Fibroblast of pulmonary artery (primary cell): ENCODE data around the gene HOXD3.

ENCODE experiments used
- DNase-seq: peaks from one replicate; pipeline ENCODE4 v3.0.0-alpha.2; 2010; ENCODE audit warnings: low read depth
- H3K4me3 ChIP-seq: replicated peaks from 2 replicates; pipeline ENCODE4 v1.5.1; 2011; ENCODE audit warnings: low read depth, mild to moderate bottlenecking, control low read depth, low read length, moderate library complexity
- TF ChIP-seq, protein P1 (sequence below): IDR thresholded peaks from 2 replicates; pipeline ENCODE4 v1.5.1; 2011; ENCODE audit warnings: mild to moderate bottlenecking, control low read depth, low read length, inconsistent platforms; ENCODE audit errors: missing control alignments

The HOXD3 gene

DNA sequence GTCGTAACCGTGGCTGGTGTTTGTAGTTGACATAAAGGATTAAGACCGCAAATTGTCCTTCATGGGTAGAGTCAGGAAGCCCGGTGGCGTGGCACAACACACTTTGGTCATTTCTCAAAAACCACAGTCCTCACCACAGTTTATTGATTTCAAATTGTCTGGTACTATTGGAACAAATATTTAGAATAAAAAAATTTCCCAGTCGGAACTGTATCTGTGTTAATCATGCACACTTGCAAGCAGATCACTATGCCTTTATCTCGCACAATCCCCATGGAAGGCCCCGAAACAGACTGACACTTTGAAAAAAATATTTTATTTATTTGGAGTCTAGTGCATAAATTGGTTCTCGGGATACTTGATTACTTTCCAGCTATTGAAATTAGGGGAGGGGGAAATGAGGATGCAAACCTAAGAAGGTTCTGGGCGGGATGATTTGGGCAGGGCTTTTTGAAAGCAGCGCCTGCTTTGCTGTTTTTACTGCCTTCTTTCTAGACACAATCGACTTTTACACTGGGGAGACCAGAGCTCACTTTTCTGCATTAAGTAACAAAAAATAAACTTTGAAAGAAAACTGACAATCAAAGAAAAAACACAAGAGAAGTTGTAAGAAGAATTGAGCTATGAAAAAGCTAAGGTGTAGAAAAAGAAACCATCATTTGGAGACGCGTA, 15.9 kb downstream of the HOXD3 start:
- H3K4me3 ChIP-seq: no peak overlapping the region
- DNase-seq: no peak
- TF ChIP-seq, protein P1, sequence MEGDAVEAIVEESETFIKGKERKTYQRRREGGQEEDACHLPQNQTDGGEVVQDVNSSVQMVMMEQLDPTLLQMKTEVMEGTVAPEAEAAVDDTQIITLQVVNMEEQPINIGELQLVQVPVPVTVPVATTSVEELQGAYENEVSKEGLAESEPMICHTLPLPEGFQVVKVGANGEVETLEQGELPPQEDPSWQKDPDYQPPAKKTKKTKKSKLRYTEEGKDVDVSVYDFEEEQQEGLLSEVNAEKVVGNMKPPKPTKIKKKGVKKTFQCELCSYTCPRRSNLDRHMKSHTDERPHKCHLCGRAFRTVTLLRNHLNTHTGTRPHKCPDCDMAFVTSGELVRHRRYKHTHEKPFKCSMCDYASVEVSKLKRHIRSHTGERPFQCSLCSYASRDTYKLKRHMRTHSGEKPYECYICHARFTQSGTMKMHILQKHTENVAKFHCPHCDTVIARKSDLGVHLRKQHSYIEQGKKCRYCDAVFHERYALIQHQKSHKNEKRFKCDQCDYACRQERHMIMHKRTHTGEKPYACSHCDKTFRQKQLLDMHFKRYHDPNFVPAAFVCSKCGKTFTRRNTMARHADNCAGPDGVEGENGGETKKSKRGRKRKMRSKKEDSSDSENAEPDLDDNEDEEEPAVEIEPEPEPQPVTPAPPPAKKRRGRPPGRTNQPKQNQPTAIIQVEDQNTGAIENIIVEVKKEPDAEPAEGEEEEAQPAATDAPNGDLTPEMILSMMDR: no peak

DNA sequence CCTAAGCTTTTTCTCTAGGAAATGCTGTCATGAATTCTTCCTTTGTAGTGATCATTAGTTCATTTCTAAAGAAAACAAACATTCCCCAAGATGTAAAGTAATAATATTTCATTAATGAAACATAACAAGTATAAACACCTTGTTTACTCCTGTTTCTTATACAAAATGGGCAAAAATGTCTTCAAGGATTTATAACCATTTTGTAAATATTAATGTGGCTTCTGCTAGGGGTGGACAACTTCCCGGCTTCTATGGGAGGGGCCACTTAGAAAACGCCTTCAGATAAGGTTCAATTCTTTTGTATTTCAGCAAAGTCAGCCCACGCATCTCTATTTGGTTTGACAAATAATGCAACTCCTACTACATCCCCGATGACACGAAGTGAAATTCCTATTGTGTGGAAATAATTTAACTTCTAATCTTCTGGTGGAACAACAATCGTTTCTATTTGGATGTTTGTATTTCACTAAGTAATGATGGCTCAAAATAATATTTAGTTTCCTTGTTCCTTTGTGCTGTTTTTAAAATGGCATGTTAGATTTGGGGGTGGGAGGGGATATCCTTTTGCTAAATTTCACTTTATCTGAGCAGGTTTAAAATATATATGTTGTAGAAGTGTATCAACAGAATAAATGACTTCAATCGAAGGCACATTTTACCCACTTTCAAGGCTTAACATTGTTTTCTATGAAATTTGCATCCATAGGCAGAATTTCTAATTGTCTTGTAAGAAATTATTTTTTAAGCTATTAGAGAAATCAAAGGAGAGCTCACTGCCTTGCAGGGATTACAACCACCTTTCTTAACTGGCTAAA, 16.7 kb downstream of the HOXD3 start:
- no peak for DNase-seq
- H3K4me3 ChIP-seq: no peak overlapping the region
- TF ChIP-seq, protein P1: no peak

DNA sequence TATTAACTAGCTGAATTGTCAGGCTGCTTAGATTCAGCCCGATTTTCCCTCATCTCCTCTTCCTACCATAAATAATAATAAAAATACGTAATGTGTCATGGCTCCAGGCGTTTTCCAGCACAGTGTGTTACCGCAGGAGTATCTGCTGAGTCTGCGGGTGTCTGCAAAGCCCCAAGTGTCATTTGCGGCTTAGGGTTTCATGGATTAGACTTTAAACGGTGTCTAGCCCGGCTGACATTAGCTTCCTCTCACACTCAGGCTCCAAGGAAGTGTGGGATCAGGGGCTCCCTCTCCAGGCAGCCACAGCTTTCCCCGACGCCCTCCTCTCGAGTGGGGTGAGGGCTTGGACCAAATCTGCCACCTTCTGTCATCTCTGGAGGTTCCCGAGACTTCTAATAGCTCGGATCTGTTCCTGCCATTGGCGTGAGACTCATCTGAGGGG, 17.3 kb downstream of the HOXD3 start:
- no peak for DNase-seq
- TF ChIP-seq, protein P1: no peak

DNA sequence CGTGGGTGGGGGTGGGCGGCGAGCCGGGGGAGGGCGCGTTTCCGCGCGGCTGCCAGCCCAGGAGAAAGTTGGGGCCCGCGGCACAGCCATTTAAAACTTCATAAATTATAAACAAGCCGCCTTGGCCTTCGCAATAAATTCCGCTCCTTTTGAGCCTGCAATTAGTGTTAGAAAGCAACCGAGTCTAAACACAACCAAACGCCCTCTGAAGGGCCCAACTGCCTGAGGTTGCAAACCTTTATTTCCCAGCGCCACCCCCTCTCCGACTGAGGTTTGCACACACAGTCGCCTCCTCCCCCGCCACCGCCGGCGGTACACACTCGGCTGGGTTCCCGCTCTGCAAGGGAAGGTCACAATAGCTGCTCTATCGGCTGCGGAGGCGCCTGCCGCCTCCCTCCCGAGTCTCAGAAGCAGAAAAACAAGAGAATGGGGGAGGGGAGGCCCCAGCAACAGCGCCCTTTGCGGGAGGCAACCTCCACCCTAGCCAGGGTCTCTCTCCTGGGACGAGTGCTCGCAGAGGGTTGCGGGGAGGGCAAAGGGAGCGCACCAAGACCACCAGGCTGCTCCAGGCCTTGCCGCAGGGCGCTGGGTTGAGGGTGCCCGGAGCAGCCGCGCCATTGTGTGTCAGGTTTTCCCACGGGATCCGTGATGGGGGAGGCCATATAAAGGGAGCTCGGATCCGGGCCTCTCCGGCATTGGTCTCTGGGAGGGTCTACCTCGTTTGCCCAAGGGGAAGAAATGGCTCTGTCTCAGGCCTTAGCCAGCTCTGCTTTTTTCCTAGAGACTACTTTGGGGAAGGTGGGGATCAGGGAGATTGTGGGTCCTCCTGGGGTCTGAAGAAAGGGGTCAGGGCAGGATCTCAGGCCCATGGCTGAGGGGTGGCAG, 18.0 kb downstream of the HOXD3 start:
- no peak for DNase-seq
- TF ChIP-seq, protein P1: no peak
- no peak overlapping the region for H3K4me3 ChIP-seq

More for the DNA sequence above, 17.3 kb downstream of the HOXD3 start:
- H3K4me3 ChIP-seq: no peak overlapping the region

DNA sequence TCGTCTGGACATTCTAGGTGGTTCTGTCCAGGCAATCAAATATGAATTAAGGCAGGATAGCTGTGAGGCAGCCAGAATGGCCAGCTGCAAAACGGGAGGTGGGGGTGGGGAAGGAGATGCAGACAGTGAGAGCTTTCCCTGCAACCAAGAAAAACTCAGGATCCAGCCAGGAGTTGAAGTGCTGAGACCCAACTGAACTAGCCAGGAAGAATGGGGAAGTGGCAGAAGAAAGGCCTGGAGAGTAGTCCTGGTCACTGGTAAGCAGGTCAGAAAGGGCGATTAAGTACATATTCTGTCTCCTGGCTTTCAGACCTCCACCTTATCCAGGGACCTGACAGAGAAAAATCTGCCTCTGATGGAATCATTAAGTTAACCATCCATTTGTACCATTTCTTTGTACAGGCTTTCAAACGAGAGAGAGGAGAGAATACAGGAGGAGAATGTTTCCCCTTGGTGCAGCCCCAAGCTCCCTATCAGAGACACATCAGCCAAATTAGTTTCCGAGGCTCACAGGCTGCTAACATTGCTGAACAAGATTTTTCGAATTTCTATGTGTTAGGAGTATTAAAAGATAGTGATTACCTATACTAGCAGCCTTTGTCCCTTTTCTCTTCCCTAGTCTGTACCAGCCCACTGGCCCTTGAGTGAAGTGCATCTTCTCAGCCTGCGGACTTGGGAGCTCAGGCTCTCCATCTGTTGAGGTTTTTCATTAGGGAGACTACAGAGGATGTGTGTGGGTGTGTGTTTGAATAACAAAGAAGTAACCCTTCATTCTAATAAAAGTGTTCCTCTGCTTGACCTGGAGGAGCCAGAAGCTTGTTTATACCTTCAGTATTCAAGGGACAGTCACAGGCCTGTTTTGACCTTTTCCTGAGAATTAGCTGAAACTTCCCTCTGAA, 18.9 kb downstream of the HOXD3 start:
- DNase-seq: no peak
- TF ChIP-seq, protein P1: no peak
- no peak overlapping the region for H3K4me3 ChIP-seq

DNA sequence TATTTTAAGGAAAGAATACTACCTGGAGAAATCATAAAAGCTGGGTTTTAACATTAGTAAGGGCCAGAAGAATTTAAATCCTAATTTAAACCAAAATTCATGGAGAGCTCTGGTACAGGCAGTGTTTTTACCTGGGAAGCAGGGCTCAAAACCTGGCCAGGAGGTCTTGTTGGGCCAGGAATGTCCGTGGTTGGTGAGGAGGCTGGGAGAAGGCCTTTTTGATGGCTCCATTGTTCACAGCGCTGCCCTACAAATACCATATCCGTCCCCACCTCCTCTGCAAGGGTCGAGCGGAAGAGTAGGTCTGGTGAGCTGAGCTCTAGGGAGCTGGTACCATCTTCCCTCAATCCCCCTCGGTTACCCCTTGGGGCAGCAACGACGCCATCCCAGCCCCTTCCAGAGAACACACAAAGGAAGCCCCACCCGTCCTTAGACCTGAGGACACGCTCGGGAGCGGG, 20.5 kb downstream of the HOXD3 start:
- TF ChIP-seq, protein P1: no peak
- no peak overlapping the region for H3K4me3 ChIP-seq
- no peak for DNase-seq
